Activated CD8-positive, alpha-beta memory T cell treated with anti-CD3 and anti-CD28 coated beads, Interleukin-2, amount 50 U/mL, for 24 hours (primary cell): Measurements from ENCODE around the gene SHISA9.
"Not testable (repeated sequence)": the region's sequence is repeated elsewhere in the genome, so short reads cannot be mapped to it uniquely, and the experiment has no call there.

Experiments used
- DNase-seq: peaks from one replicate; pipeline ENCODE4 v3.0.0-alpha.2; 2020; ENCODE audit errors: extremely low read depth

SHISA9 gene

DNA sequence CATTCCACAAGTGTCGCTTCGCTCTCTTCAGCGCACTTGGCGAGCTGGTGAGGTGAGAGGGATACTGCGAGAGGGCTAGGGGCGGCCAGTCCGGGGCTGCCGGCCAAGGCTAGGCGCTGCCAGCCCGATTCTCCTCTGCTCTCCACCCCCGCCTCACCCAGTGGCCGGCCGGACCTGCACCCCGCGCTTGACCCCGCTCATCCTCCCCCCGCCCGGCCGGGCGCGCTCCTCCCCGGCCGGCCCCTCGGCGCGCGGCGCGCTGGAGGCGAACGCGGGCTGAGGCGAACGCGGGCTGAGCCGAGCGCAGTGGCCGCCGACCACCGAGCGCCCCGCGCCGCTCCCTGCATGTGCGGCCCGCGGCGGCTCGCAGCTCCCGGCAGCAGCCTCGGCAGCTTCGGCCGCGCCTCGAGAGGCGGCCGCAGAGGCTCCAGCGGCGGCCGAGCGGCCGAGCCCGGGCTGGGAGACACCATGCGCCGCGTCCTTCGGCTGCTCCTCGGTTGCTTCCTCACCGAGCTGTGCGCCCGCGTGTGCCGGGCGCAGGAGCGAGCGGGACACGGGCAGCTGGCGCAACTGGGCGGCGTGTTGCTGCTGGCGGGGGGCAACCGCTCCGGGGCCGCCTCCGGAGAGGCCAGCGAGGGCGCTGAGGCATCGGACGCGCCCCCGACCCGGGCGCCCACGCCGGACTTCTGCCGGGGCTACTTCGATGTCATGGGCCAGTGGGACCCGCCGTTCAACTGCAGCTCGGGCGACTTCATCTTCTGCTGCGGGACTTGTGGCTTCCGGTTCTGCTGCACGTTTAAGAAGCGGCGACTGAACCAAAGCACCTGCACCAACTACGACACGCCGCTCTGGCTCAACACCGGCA lies at the start of gene SHISA9:
SHISA9 (plus strand) TSS at position 2 of the 865 bp plus-strand sequence.
- no peak for DNase-seq

DNA sequence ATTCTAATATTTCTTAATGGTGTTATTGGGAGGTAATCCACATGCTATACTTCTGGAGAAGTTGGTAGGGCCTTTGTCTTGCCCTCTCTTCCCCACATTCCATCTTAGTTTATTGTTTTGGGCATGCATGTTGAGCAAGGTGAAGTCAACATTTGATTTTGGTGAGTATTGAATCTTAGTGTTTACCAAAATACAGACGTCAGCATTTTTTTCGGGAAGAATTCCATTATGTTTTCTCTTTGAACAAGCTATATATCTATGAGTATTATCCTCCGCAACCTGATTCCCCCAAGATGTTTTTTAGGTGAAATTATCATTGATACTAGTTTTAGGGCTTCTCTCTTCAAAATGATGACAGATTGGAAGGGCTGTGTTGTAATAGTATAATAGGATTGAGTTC lies 47.4 kb upstream of the SHISA9 start:
- no peak for DNase-seq

DNA sequence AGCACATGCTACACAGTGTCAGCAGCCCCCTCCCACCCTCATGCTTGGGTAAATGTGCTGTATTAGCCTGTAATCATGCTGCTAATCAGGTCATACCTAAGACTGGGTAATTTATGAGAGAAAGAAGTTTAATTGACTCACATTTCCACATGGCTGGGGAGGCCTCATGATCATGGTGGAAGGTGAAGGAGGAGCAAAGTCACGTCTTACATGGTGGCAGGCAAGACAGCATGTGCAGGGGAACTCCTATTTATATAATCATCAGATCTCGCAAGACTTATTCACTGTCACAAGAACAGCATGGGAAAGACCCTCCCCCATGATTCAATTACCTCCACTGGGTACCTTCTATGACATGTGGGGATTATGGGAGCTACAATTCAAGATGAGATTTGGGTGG lies 44.0 kb upstream of the SHISA9 start:
- DNase-seq: not testable (repeated sequence)

DNA sequence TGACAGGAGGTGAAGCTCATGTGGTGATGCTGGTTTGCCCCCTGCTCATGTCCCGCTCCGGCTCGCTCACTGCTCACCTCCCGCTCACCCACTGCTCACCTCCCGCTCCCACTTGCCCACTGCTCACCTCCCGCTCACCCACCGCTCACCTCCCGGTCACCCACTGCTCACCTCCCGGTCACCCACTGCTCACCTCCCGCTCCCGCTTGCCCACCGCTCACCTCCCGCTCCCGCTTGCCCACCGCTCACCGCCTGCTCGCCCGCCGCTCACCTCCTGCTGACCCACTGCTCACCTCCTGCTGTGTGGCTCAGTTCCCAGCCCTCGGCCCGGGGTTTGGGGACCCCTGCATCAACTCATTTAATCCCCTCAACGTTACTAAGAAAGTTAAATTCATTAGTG lies 39.1 kb upstream of the SHISA9 start:
- no peak for DNase-seq

DNA sequence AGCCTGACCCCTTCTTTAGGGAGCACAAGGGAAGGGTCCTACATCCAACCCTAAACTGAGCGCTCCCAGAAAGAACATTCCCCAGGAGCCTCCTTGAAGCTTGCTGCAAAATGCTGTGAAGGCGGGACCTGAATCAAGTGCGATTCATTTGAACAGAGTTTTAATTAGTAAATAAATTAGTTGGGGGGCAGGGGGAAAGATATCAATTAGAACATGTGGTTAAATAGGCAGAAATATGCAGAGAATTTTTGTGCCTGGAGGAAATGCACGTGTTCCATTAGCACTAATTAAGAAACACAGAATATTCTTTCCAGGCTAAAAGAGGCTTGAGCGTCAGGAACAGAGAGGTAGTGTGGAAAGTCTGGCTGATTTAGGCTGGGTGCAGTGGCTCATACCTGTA lies 38.5 kb upstream of the SHISA9 start:
- DNase-seq: no peak

DNA sequence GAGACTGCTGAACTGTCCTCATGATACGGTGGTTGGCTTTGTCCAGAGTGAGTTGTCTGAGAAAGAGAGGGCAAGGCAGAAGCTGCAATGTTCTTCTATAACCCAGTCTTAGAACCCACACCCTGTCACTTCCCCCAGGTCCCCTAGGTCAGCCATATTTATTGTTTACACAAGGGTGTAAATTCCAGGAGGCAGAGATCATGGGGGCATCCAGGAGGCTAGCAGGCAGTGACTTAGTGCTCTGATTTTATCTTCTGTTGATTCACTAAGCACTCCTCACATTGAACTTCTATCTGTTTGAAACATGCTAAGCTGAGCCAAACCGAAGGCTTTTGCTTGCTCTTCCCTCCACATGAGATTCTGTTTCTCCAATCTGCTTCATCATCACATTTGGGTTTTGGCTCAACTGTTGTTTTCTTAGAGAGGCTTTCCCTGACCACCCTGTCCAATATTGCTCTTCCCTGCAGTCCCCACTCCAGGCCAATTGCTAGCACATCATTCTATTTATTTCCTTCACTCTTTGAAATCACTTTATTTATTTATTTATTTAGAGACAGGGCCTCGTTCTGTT lies 34.3 kb upstream of the SHISA9 start:
- DNase-seq: no peak

DNA sequence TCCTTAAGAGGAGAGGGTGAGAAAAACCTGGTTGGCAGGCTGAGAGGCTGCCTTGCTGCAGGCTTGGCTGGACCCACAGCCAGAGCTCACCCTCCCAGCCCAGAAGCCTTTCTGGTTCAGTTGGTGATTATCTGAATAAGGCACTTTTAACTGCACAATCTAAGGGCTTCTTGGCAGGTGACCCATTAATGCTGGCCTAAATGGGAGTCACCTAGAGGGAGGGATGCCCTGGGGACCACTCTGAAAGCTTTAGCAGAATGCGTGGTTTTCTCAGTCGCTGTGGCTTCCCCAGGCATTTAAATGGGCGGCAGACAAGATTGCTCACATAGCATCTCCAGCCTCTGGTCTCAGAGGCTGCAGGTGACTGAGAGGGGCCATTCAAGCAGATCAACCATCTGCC lies 33.2 kb upstream of the SHISA9 start:
- no peak for DNase-seq

DNA sequence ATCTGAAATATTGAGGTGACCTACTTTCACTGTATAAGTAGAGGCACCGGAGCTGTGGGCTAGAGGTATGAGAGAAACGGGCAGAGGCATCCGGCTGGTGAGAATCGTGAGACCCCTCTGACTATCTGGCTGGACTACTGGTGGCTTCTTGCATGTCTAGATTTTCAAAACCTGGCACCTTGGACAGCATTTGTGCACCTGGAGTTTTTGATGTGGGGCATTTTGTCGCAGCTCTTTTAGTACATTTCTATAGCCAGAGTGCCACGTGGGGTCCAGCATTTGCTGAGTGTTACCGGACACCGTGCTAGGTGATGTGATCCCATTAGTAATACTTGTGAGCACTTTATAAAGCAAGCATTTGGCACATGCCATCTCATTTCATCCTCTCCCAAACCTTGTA lies 32.6 kb upstream of the SHISA9 start:
- no peak for DNase-seq

DNA sequence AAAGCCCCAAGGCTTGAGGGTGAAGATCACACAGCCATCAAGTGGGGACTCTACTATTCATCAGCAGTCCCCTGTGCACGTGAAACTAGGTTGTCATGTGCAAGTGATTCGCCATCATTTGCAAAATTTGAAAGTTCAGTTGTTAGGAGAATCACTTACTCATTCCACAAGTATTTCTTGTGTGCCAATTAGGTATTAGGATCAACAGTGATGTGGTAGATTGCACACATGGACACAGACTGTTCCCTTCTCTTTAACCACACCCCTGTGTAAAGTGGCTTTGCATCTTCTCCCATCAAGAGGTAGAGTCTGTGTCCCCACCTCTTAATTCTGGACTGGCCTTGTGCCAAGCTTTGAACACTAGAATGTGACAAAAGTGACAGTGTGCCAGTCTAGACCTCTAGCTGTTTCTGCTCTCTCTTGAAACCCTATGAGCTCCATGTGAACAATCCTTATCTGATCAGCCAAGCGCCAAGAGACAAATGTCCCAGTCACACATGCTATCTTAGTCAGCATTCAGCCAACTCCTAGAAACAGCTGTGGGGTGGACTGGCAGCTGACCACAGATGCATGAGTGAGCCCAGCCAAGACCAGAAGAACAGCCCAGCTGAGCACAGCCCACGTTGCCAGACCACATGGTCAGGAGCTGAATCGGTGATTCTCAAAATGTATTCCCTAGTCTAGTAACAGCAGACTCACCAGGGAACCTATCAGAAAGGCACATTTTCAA lies 31.5 kb upstream of the SHISA9 start:
- DNase-seq: no peak

DNA sequence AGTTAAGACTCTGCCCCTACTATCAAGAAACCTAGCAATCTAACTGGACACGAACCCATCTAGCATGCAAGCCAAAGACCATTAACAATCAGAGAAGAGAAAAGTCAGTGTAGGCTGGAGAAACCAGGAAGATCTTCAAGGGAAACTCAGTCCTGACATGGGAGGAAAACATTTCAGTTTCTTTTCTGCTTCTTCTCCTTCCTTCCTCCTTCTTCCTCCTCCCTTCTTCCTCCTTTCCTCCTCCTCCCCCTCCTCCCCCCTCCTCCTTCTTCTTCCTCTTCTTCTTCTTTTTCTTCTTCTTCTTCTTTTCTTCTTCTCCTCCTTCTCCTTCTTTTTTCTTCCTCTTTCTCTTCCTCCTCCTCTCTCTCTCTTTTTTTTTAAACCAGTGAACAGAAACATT lies 29.6 kb upstream of the SHISA9 start:
- no peak for DNase-seq

DNA sequence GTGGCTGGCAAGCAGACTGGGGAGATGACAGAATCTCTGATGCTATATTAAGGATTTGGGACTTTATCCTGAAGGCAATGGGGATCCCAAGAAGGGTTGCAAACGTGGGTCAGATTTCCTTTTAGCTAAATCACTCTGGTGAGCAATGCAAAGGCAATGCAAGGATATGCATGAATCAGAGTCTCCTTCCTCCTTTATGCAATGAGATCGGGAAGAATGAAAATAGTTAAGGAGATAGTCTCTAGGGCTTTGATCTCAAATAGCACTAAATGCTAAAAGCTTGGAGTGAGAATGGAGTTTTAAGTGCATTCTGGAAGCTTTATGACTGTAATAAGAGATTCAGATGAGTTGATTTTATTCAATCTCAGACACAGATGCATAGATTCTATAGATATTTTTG lies 27.2 kb upstream of the SHISA9 start:
- no peak for DNase-seq

DNA sequence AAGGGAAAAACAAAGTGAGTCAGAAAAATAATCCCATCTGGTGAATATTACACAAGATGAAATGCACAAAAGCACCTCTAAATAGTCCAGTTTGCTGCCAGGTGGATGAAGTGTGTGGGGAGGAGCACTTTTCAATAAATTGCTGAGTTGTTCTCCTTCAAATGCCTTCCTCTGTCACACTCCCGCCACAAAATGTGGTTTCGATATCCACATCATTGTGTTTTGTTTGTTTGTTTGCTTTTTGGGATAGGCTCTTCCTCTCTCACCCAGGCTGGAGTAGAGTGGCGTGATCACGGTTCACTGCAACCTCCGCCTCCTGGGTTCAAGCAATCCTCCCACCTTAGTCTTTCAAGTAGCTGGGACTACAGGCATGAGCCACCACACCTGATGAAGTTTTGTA lies 24.6 kb upstream of the SHISA9 start:
- no peak for DNase-seq

DNA sequence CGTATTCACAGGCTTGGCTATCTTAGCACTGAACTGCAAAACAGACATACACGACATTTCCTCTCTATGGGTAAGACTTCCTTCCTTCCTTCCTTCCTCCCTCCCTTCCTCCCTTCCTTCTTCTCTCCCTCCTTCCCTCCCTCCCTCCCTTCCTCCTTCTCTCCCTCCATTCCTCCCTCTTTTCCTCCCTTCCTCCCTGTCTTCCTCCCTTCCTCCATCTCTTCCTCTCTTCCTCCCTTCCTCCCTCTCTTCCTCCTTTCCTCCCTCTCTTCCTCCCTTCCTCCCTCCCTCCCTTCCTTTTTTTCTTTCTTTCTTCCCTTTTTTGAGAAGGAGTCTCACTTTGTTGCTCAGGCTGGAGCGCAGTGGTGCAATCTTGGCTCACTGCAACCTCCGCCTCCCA lies 22.4 kb upstream of the SHISA9 start:
- DNase-seq: no peak

DNA sequence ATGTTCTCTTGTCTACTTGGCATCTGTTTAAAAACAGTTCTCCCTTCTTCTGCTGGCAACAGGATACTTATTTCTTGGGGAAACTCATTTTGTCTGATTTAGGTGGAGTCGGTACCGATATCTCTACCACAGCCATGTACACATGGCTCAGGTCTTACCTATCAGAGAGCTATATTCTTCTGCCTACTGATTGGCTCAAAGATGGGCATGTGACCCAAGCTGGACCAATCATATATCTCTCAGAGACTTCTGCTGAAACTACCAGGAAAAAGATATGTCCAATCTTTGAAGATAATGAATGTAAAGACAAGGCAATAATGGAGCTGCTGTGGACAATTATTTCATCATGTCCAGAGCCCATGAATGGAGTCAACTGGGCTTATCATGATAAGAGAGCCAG lies 21.6 kb upstream of the SHISA9 start:
- no peak for DNase-seq

DNA sequence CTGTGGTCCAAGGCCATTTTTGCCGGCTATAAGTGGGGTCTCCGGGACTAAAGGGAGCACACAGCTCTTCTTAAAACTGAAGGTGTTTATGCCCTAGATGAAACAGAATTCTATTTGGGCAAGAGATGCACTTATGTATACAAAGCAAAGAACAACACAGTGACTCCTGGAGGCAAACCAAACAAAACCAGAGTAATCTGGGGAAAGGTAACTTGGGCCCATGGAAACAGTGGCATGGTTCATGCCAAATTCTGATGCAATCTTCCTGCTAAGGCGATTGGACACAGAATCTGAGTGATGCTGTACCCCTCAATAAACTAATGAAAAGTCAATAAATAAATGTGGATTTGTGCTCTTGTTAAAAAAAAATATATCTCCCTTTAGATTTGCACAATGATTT lies 20.2 kb upstream of the SHISA9 start:
- DNase-seq: no peak

DNA sequence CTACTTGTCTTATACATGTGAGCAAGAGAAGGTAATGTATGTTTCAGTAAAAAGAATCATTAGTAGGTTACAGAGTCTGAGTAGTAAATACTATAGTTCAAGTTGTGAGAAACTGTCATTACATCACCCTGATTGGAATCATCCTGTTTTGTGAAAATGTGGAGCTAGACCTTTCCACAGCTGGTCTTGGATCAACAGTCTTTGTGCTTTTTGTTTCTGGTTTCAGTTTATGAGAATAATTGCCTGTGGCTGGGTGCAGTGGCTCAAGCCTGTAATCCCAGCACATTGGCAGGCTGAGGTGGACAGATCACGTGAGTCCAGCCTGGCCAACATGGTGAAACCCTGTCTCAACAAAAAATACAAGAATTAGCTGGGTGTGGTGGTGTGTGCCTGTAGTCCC lies 19.7 kb upstream of the SHISA9 start:
- no peak for DNase-seq

DNA sequence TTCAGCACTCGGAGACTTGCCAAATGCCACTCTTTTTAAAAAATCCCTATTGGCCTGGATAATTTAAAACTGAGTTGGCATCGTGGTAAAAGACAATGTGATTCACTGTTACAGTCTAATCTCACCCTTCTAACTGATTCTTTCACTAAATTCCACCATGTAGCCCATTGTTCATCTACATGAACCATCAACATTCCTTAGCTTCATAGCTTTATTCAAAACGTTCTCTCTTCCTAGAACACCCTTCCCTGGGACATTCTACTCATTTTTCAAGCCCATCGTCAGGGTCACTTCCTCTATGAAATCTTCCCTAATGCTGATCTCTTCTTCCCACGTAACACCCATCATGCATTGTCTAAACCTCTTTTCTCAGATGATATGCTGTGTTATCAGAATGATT lies 15.7 kb upstream of the SHISA9 start:
- DNase-seq: no peak

DNA sequence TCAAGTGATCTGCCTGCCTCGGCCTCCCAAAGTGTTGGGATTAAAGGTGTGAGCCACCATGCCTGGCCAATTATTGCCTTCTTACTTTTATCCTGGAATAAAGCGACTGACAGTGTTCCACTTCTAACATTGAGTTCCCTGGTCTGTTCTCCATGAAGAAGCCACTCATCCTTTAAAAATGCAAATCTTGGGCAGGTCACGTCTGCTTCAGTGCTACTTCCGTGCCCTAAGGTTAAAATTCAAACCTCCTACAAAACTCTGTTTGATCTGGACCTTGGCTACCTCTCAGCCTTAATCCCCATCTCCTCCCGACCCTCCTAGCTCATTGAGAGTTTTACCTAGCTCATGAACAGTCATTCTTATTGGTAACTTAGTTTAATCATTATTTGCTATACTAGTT lies 9.6 kb upstream of the SHISA9 start:
- DNase-seq: no peak

DNA sequence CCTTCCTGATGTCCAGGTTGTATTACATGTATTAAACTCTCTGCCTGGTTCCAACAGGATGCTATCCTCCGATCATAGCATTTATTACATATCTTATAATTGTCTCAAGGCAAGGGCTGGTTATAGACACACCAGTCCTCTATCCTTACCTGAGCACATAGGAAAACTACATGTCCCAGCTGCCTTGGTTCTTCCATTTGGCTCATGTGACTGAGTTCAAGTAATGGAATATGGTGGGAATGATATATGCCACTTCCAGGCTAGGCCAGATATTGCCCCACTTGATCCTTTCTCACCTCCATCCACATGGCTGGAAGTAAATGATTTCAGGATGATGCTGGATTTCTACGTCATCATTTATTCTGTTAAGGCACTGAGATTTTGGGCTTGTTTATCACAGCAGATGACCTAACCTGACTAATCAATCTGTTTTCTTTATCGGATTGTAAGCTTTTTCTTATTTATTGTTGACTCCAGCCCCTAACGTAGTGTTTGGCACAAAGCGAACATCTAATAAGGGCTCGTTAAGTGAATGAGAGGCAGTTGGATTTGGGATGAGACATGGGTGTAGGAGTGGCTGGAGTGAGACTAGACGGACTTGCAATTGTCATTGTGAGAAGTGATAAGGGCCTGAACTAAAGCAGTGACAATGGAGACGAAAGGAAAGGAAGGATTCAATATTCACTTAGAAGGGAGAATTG lies 8.2 kb upstream of the SHISA9 start:
- no peak for DNase-seq

DNA sequence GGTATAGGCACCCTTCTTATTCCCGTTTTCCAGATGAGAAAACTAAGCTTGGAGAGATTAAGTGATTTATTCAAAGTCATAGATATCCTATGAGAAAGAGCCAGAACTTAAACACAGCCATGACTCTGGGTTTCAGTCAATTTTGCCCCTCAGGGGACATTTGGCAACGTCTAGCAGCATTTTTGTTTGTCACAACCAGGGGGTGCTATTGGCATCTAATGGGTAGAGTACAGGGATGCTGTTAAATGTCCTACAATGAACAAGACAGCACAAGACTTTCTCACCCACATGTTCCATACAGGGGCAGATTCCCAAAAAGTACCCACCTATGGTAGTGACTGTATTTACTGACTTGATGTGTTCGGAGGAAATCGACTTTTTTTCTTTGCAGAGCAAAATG lies 4.8 kb upstream of the SHISA9 start:
- no peak for DNase-seq

DNA sequence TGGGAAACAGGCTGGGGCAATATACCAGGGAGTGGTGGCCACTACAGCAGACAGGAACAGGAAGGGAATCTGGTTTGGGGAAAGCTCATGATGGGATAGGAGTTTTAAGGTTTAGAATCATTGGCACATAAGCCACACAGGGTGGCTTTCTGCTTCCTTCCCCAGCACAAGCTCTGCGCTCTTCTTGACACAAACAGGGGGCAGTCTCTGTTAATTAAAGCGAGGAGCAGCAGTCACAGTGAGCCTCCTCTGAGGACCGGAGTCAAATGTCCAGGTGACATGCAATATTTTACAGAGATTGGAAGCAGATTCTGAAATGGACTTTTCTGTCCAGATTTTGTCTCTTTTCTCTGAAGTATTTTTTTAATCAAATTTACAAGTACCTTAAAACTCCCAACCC lies 2.8 kb upstream of the SHISA9 start:
- DNase-seq: no peak

DNA sequence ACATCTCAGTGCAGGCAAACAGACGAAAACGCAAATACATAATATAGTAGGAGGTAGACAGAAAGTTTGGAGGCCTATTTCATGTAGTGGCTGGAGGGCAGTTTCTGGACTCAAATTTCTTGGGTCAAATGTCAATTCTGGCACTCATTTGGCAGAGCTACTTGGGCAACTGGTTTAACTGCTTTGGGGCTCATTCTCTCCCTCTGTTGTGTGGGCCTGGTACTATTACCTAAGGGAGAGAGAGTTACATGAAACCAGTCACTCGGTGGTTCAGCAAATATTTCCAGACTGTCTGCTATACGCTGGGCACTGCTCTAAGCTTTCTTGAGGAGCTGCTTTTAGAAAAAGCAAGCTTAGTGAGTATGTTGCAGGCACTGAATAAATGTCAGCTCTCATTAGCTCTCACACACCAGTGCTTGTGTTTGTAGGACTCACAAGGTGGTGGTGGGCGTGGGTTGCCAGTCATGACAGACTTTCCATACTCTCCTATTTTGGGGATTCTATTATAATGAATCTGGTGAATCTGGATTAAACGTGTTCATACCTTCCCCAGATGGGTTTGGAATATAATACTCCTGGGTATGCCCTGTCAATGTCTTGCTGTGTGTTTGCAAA lies 1.8 kb upstream of the SHISA9 start:
- no peak for DNase-seq
